Measurements from ENCODE around the gene OR11H6. TPM values are rescaled to one million over a fixed set of nuclear protein-coding genes. Genes with fewer than 3 reads are reported as not detected.

Gene OR11H6
- total and polyA plus RNA-seq, 9 of the 15 experiments (the other 6 are each of a cell fraction or from before 2014, with no cell fraction given), result not detected

DNA sequence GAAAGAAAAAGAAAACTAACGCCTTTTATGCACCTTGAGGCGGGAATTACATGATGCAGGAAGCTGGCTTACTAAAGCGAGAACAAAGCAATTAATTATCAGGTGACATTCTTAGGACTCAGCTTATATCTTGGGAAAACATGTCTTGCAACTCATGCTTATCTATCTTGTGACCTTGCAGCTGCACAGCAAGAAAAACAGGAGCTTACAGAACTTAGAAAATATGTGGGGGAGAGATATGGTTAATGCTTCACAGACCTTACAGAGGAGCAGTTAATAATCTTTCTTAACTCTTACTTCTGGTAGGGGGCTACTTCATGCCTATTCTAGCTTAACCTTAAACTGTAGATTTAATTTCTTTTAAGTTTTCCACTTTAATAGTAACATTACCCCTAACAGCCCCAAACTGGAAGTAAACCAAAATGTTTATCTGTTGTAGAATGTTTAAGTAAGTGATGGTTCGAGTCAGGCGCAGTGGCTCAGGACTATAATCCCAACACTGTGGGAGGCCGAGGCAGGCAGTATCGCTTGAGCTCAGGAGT lies 46.0 kb upstream of the OR11H6 start (continued):
- TF ChIP-seq ZHX1 (conservative IDR thresholded peaks at IDR 0.05; ENCODE audit: low read length) (no peak), TAF1 (IDR thresholded peaks at IDR 0.05; ENCODE audit: control insufficient read depth, extremely low read depth, insufficient read depth, low read length, severe bottlenecking) (no peak), MTA2 (IDR thresholded peaks at IDR 0.05; ENCODE audit: low read depth) (peak; percentile 94), PHB2 (IDR thresholded peaks at IDR 0.05; ENCODE audit: low read depth) (peak; percentile 85), HDAC1 (IDR thresholded peaks at IDR 0.05) (peak in 1 of 2 experiments; percentile 40; a peak in 1 of 4 replicates), ZNF384 (IDR thresholded peaks at IDR 0.05; ENCODE audit: low read depth, low read length) (no peak; the same call in 1 of the 2 replicates), NCOR1 (IDR thresholded peaks at IDR 0.05) (peak; percentile 95)
- TF ChIP-seq, protein P1, sequence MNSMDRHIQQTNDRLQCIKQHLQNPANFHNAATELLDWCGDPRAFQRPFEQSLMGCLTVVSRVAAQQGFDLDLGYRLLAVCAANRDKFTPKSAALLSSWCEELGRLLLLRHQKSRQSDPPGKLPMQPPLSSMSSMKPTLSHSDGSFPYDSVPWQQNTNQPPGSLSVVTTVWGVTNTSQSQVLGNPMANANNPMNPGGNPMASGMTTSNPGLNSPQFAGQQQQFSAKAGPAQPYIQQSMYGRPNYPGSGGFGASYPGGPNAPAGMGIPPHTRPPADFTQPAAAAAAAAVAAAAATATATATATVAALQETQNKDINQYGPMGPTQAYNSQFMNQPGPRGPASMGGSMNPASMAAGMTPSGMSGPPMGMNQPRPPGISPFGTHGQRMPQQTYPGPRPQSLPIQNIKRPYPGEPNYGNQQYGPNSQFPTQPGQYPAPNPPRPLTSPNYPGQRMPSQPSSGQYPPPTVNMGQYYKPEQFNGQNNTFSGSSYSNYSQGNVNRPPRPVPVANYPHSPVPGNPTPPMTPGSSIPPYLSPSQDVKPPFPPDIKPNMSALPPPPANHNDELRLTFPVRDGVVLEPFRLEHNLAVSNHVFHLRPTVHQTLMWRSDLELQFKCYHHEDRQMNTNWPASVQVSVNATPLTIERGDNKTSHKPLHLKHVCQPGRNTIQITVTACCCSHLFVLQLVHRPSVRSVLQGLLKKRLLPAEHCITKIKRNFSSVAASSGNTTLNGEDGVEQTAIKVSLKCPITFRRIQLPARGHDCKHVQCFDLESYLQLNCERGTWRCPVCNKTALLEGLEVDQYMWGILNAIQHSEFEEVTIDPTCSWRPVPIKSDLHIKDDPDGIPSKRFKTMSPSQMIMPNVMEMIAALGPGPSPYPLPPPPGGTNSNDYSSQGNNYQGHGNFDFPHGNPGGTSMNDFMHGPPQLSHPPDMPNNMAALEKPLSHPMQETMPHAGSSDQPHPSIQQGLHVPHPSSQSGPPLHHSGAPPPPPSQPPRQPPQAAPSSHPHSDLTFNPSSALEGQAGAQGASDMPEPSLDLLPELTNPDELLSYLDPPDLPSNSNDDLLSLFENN (IDR thresholded peaks at IDR 0.05; ENCODE audit: low read depth in 2 of 2, low read length in 2 of 2), result peak in 1 of 2 experiments; percentile 96; a peak in 2 of 4 replicates
- TF ChIP-seq, protein P2, sequence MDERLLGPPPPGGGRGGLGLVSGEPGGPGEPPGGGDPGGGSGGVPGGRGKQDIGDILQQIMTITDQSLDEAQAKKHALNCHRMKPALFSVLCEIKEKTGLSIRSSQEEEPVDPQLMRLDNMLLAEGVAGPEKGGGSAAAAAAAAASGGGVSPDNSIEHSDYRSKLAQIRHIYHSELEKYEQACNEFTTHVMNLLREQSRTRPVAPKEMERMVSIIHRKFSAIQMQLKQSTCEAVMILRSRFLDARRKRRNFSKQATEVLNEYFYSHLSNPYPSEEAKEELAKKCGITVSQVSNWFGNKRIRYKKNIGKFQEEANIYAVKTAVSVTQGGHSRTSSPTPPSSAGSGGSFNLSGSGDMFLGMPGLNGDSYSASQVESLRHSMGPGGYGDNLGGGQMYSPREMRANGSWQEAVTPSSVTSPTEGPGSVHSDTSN (CRISPR knock-in tag; IDR thresholded peaks at IDR 0.05; ENCODE audit: low read depth), result peak; percentile 79
- TF ChIP-seq, protein P2 (tag; conservative IDR thresholded peaks at IDR 0.05; ENCODE audit: low read depth), result peak; percentile 98
